ENCODE measurements around the gene MISP3.

MISP3 gene

GRCh38 chr19:14027856-14028450 is 44.6 kb upstream of the MISP3 start, which contains the start of gene RLN3:
Gene RLN3, plus strand, starts transcription at chr19:14028148. Its CDS starts 57 bp downstream, at chr19:14028205.
- Histone ChIP-seq H3K4me2 (ENCODE audit: low read length) (no peak within 1 kb of the TSS), H3K9me2 (ENCODE audit: low read depth, low read length) (no peaks in the 10 kb centered on the region), H3K79me2 (ENCODE audit: insufficient read depth, low read length) (no peaks in the 10 kb centered on the region), H3K9ac (ENCODE audit: low read length) (no peak within 1 kb of the TSS), H3F3A (ENCODE audit: insufficient read depth, low read length) (no peaks in the 10 kb centered on the region), H3K27me3 (ENCODE audit: insufficient read depth, low read length) (peaks cover 5% of the 10 kb centered on the region; the same call in 1 of the 2 replicates), H4K20me1 (ENCODE audit: insufficient read depth, low read length) (no peaks in the 10 kb centered on the region), H3K9me3 (ENCODE audit: low read length) (no peaks in the 10 kb centered on the region), H3K4me1 (ENCODE audit: insufficient read depth, low read length, severe bottlenecking) (peaks cover 11% of the 10 kb centered on the region), H3K4me3 (ENCODE audit: low read depth, low read length, poor library complexity, severe bottlenecking) (no peak within 1 kb of the TSS), H3K27ac (ENCODE audit: low read depth, low read length, poor library complexity, severe bottlenecking) (no peak within 1 kb of the TSS), H3K36me3 (ENCODE audit: insufficient read depth, low read length) (no peaks in the 10 kb centered on the region), H2AFZ (ENCODE audit: low read length) (no peak within 1 kb of the TSS)
- no peak for TF ChIP-seq CTCF (IDR thresholded peaks at IDR 0.05; ENCODE audit: low read length)
- TF ChIP-seq EZH2 (IDR thresholded peaks at IDR 0.05; ENCODE audit: borderline replicate concordance, low read length): no peak

- Histone ChIP-seq H3K27me3 (ENCODE audit: insufficient read depth, low read length) (peaks cover 5% of the 10 kb centered on the region; the same call in 1 of the 2 replicates), H3K9me3 (ENCODE audit: low read length) (no peaks in the 10 kb centered on the region), H3F3A (ENCODE audit: insufficient read depth, low read length) (no peaks in the 10 kb centered on the region), H3K4me1 (ENCODE audit: insufficient read depth, low read length, severe bottlenecking) (peaks cover 11% of the 10 kb centered on the region), H3K79me2 (ENCODE audit: insufficient read depth, low read length) (no peaks in the 10 kb centered on the region), H2AFZ (ENCODE audit: low read length) (no peak overlapping the region), H3K27ac (ENCODE audit: low read depth, low read length, poor library complexity, severe bottlenecking) (no peak overlapping the region), H3K36me3 (ENCODE audit: insufficient read depth, low read length) (no peaks in the 10 kb centered on the region), H3K9me2 (ENCODE audit: low read depth, low read length) (no peaks in the 10 kb centered on the region), H3K4me2 (ENCODE audit: low read length) (no peak overlapping the region), H4K20me1 (ENCODE audit: insufficient read depth, low read length) (no peaks in the 10 kb centered on the region), H3K4me3 (ENCODE audit: low read depth, low read length, poor library complexity, severe bottlenecking) (no peak overlapping the region), H3K9ac (ENCODE audit: low read length) (no peak overlapping the region)
- TF ChIP-seq EZH2 (IDR thresholded peaks at IDR 0.05; ENCODE audit: borderline replicate concordance, low read length) (no peak), CTCF (IDR thresholded peaks at IDR 0.05; ENCODE audit: low read length) (no peak)
Observed at GRCh38 chr19:14028901-14029300, 43.7 kb upstream of the MISP3 start.

GRCh38 chr19:14030997-14031718 is 41.4 kb upstream of the MISP3 start:
- Histone ChIP-seq H3K9ac (ENCODE audit: low read length) (peak overlapping the region; percentile 66), H3K79me2 (ENCODE audit: insufficient read depth, low read length) (no peaks in the 10 kb centered on the region), H3K4me3 (ENCODE audit: low read depth, low read length, poor library complexity, severe bottlenecking) (peak overlapping the region; percentile 67), H3K9me3 (ENCODE audit: low read length) (no peaks in the 10 kb centered on the region), H3K36me3 (ENCODE audit: insufficient read depth, low read length) (no peaks in the 10 kb centered on the region), H3K9me2 (ENCODE audit: low read depth, low read length) (no peaks in the 10 kb centered on the region), H3F3A (ENCODE audit: insufficient read depth, low read length) (no peaks in the 10 kb centered on the region), H4K20me1 (ENCODE audit: insufficient read depth, low read length) (no peaks in the 10 kb centered on the region), H3K4me1 (ENCODE audit: insufficient read depth, low read length, severe bottlenecking) (peaks cover 11% of the 10 kb centered on the region), H3K4me2 (ENCODE audit: low read length) (peak overlapping the region; percentile 73), H3K27me3 (ENCODE audit: insufficient read depth, low read length) (peaks cover 5% of the 10 kb centered on the region; the same call in 1 of the 2 replicates), H2AFZ (ENCODE audit: low read length) (no peak overlapping the region), H3K27ac (ENCODE audit: low read depth, low read length, poor library complexity, severe bottlenecking) (no peak overlapping the region)
- TF ChIP-seq CTCF (IDR thresholded peaks at IDR 0.05; ENCODE audit: low read length) (no peak), EZH2 (IDR thresholded peaks at IDR 0.05; ENCODE audit: borderline replicate concordance, low read length) (no peak)

Measured in OCI-LY1 (cell line).